Hindlimb muscle (tissue), 1 donor: ENCODE measurements around the gene RNF186. TPM values are rescaled to one million over a fixed set of nuclear protein-coding genes. Genes with fewer than 3 reads are reported as not detected.

Source experiments
- polyA plus RNA-seq: library from polyadenylated mRNA; unstranded; fragments of 120-200 nt; gene quantifications from one replicate; pipeline ENCODE4 v1.2.1, GENCODE V29; 2013; ENCODE audit not compliant: insufficient read length

The RNF186 gene
- polyA plus RNA-seq, 1 donor, result not detected

Other genes with a start within 250 kb of the RNF186 start
- 25.9 TPM for gene NBL1, start 171.0 kb downstream of the RNF186 start, polyA plus RNA-seq
- not detected for gene HTR6, start 150.4 kb downstream of the RNF186 start, polyA plus RNA-seq
- gene TMCO4, start 15.4 kb downstream of the RNF186 start, polyA plus RNA-seq, result 2.1 TPM
- 6.5 TPM for gene OTUD3, start 67.1 kb upstream of the RNF186 start, polyA plus RNA-seq
- not detected for gene PLA2G2E, start 108.3 kb upstream of the RNF186 start, polyA plus RNA-seq
- 3.6 TPM for gene PLA2G2A, start 164.3 kb upstream of the RNF186 start, polyA plus RNA-seq